HepG2 (cell line): ENCODE results near the gene FDXACB1. TPM values are rescaled to one million over a fixed set of nuclear protein-coding genes. Genes with fewer than 3 reads are reported as not detected.

Experiments used
- ATF7 ChIP-seq, 2 experiments: fragments of 450-650 bp in 1 of 2; sonication (generic) in 1 of 2; formaldehyde crosslinking in 1 of 2; IDR thresholded peaks; 2 replicates each; pipeline versions ENCODE4 v1.4.0 to v1.6.1; 2016 to 2020; ENCODE audit warnings: antibody characterized with exemption in 1 of 2, mild to moderate bottlenecking in 1 of 2, missing genetic modification reagents in 1 of 2
- GLI4 ChIP-seq: sonication (generic); formaldehyde crosslinking; IDR thresholded peaks from 2 replicates; pipeline ENCODE4 v1.5.1; 2020; ENCODE audit warnings: missing genetic modification reagents, mild to moderate bottlenecking, moderate library complexity, borderline replicate concordance
- HNRNPUL1 ChIP-seq: fragments of 200-400 bp; formaldehyde crosslinking; IDR thresholded peaks from 2 replicates; pipeline ENCODE4 v1.6.1; 2017; ENCODE audit warnings: low read depth, mild to moderate bottlenecking, low read length, moderate library complexity
- PHF20 ChIP-seq: sonication (generic); formaldehyde crosslinking; IDR thresholded peaks from 2 replicates; pipeline ENCODE4 v1.5.0; 2020; ENCODE audit warnings: mild to moderate bottlenecking, missing genetic modification reagents
- RARA ChIP-seq: IDR thresholded peaks from 2 replicates; pipeline ENCODE4 v1.6.1; 2016; ENCODE audit warnings: missing genetic modification reagents, missing compliant biosample characterization
- RELA ChIP-seq: sonication (generic); formaldehyde crosslinking; IDR thresholded peaks from 2 replicates; pipeline ENCODE4 v1.4.0; 2020; ENCODE audit warnings: missing genetic modification reagents
- SP4 ChIP-seq: sonication (generic); formaldehyde crosslinking; IDR thresholded peaks from 2 replicates; pipeline ENCODE4 v1.8.1; 2023; ENCODE audit warnings: mild to moderate bottlenecking, missing genetic modification reagents
- TEF ChIP-seq: sonication (generic); formaldehyde crosslinking; IDR thresholded peaks from 2 replicates; pipeline ENCODE4 v1.5.0; 2020; ENCODE audit warnings: missing genetic modification reagents
- ZBTB42 ChIP-seq: sonication (generic); formaldehyde crosslinking; IDR thresholded peaks from 2 replicates; pipeline ENCODE4 v1.5.0; 2020; ENCODE audit warnings: mild to moderate bottlenecking, missing genetic modification reagents
- ZNF33A ChIP-seq: sonication (generic); formaldehyde crosslinking; IDR thresholded peaks from 2 replicates; pipeline ENCODE4 v1.5.1; 2020; ENCODE audit warnings: missing genetic modification reagents, mild to moderate bottlenecking, moderate library complexity, borderline replicate concordance
- ZNF556 ChIP-seq: sonication (generic); formaldehyde crosslinking; IDR thresholded peaks from 2 replicates; pipeline ENCODE4 v1.4.0; 2020; ENCODE audit warnings: mild to moderate bottlenecking, missing genetic modification reagents, borderline replicate concordance
- ZNF841 ChIP-seq: sonication (generic); formaldehyde crosslinking; IDR thresholded peaks from 2 replicates; pipeline ENCODE4 v1.8.1; 2023; ENCODE audit warnings: missing genetic modification reagents, borderline replicate concordance
- polyA plus RNA-seq, 8 experiments: library from polyadenylated mRNA; depleted of rRNA in 3 of 8; stranded (reverse) in 7 of 8; unstranded in 1 of 8; fragments of >200 nt; fragmentation: Illumina TruSeq in 4 of 8; extraction: Trizol in 4 of 8; gene quantifications; 2 replicates each; pipeline versions ENCODE4 v1.2.1 to v1.2.3, GENCODE V29; 2011 to 2016; ENCODE audit warnings: low read depth in 4 of 8, missing spikeins in 1 of 8, mixed read lengths in 1 of 8; ENCODE audit not compliant: insufficient read depth in 1 of 8
- total RNA-seq, 5 experiments: library from RNA; depleted of rRNA; stranded (reverse); fragments of >200 nt; fragmentation: Illumina TruSeq; extraction: Trizol; gene quantifications; 2 replicates each; pipeline ENCODE4 v1.2.3, GENCODE V29; 2016; ENCODE audit warnings: low read depth in 1 of 5
- TF ChIP-seq, protein P1 (sequence below), 2 experiments: fragments of 450-650 bp in 1 of 2; sonication (generic) in 1 of 2; formaldehyde crosslinking; IDR thresholded peaks; 2 replicates each; pipeline versions ENCODE4 v1.5.0 to v1.8.0; 2020 to 2022; ENCODE audit warnings: mild to moderate bottlenecking in 1 of 2, missing genetic modification reagents in 1 of 2
- TF ChIP-seq, protein P2 (sequence below): sonication (generic); formaldehyde crosslinking; IDR thresholded peaks from 2 replicates; pipeline ENCODE4 v1.5.0; 2020; ENCODE audit warnings: mild to moderate bottlenecking, missing genetic modification reagents, borderline replicate concordance
- TF ChIP-seq, protein P3 (sequence below): sonication (generic); formaldehyde crosslinking; IDR thresholded peaks from 2 replicates; pipeline ENCODE4 v1.4.0; 2020; ENCODE audit warnings: mild to moderate bottlenecking, missing genetic modification reagents
- TF ChIP-seq, protein P4 (sequence below): sonication (generic); formaldehyde crosslinking; IDR thresholded peaks from 2 replicates; pipeline ENCODE4 v1.4.0; 2020; ENCODE audit warnings: missing genetic modification reagents
- TF ChIP-seq, protein P5 (sequence below): sonication (generic); formaldehyde crosslinking; conservative IDR thresholded peaks from 2 replicates; pipeline ENCODE4 v1.8.0; 2022; ENCODE audit warnings: missing genetic modification reagents

Gene FDXACB1
- total and polyA plus RNA-seq, 2 of the 13 experiments (the other 11 are each of a cell fraction or from before 2014, with no cell fraction given), result 1.1 to 3.4 TPM

DNA sequence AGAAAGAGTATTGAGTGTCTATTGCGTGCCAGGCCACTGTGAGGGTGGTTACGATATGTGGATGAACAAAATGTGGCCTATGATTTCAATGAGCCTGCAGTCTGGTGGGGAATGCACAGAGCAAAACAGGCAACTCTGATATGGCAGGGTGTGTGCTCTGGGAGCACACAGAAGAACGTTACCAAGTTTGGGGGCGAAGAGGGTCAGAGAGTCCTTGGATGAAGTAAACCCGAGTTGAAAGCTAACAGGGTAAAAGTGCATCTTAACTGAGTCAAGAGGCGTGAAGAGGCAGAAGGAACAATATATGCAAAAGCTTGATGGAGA is 634 bp upstream of the FDXACB1 start (continued):
- TF ChIP-seq PHF20 (CRISPR knock-in tag) (no peak), SP4 (CRISPR knock-in tag) (no peak), TEF (CRISPR knock-in tag) (no peak), ZNF33A (CRISPR knock-in tag) (no peak), ZNF556 (no peak), GLI4 (CRISPR knock-in tag) (0 out of 2 replicates have a peak, but pooled peaks have one; percentile 12), ATF7 (IDR thresholded peaks at IDR 0.05) (no peak), ATF7 (CRISPR knock-in tag; IDR thresholded peaks at IDR 0.05) (no peak), ZNF841 (CRISPR knock-in tag) (no peak), RELA (CRISPR knock-in tag) (no peak), HNRNPUL1 (no peak), ZBTB42 (no peak), RARA (no peak)
- TF ChIP-seq, protein P1, sequence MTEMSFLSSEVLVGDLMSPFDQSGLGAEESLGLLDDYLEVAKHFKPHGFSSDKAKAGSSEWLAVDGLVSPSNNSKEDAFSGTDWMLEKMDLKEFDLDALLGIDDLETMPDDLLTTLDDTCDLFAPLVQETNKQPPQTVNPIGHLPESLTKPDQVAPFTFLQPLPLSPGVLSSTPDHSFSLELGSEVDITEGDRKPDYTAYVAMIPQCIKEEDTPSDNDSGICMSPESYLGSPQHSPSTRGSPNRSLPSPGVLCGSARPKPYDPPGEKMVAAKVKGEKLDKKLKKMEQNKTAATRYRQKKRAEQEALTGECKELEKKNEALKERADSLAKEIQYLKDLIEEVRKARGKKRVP (CRISPR knock-in tag; IDR thresholded peaks at IDR 0.05), result no peak; a peak in 1 of 4 replicates
- TF ChIP-seq, protein P2, sequence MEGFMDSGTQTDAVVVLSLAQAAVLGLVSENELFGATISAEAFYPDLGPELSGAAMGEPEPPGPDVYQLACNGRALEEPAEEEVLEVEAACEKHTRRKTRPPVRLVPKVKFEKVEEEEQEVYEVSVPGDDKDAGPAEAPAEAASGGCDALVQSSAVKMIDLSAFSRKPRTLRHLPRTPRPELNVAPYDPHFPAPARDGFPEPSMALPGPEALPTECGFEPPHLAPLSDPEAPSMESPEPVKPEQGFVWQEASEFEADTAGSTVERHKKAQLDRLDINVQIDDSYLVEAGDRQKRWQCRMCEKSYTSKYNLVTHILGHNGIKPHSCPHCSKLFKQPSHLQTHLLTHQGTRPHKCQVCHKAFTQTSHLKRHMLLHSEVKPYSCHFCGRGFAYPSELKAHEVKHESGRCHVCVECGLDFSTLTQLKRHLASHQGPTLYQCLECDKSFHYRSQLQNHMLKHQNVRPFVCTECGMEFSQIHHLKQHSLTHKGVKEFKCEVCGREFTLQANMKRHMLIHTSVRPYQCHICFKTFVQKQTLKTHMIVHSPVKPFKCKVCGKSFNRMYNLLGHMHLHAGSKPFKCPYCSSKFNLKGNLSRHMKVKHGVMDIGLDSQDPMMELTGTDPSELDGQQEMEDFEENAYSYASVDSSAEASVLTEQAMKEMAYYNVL, result 0 out of 2 replicates have a peak, but pooled peaks have one; percentile 7
- TF ChIP-seq, protein P3, sequence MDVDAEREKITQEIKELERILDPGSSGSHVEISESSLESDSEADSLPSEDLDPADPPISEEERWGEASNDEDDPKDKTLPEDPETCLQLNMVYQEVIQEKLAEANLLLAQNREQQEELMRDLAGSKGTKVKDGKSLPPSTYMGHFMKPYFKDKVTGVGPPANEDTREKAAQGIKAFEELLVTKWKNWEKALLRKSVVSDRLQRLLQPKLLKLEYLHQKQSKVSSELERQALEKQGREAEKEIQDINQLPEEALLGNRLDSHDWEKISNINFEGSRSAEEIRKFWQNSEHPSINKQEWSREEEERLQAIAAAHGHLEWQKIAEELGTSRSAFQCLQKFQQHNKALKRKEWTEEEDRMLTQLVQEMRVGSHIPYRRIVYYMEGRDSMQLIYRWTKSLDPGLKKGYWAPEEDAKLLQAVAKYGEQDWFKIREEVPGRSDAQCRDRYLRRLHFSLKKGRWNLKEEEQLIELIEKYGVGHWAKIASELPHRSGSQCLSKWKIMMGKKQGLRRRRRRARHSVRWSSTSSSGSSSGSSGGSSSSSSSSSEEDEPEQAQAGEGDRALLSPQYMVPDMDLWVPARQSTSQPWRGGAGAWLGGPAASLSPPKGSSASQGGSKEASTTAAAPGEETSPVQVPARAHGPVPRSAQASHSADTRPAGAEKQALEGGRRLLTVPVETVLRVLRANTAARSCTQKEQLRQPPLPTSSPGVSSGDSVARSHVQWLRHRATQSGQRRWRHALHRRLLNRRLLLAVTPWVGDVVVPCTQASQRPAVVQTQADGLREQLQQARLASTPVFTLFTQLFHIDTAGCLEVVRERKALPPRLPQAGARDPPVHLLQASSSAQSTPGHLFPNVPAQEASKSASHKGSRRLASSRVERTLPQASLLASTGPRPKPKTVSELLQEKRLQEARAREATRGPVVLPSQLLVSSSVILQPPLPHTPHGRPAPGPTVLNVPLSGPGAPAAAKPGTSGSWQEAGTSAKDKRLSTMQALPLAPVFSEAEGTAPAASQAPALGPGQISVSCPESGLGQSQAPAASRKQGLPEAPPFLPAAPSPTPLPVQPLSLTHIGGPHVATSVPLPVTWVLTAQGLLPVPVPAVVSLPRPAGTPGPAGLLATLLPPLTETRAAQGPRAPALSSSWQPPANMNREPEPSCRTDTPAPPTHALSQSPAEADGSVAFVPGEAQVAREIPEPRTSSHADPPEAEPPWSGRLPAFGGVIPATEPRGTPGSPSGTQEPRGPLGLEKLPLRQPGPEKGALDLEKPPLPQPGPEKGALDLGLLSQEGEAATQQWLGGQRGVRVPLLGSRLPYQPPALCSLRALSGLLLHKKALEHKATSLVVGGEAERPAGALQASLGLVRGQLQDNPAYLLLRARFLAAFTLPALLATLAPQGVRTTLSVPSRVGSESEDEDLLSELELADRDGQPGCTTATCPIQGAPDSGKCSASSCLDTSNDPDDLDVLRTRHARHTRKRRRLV, result no peak
- TF ChIP-seq, protein P4, sequence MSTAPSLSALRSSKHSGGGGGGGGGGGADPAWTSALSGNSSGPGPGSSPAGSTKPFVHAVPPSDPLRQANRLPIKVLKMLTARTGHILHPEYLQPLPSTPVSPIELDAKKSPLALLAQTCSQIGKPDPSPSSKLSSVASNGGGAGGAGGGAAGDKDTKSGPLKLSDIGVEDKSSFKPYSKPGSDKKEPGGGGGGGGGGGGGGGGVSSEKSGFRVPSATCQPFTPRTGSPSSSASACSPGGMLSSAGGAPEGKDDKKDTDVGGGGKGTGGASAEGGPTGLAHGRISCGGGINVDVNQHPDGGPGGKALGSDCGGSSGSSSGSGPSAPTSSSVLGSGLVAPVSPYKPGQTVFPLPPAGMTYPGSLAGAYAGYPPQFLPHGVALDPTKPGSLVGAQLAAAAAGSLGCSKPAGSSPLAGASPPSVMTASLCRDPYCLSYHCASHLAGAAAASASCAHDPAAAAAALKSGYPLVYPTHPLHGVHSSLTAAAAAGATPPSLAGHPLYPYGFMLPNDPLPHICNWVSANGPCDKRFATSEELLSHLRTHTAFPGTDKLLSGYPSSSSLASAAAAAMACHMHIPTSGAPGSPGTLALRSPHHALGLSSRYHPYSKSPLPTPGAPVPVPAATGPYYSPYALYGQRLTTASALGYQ (CRISPR knock-in tag), result no peak
- TF ChIP-seq, protein P5, sequence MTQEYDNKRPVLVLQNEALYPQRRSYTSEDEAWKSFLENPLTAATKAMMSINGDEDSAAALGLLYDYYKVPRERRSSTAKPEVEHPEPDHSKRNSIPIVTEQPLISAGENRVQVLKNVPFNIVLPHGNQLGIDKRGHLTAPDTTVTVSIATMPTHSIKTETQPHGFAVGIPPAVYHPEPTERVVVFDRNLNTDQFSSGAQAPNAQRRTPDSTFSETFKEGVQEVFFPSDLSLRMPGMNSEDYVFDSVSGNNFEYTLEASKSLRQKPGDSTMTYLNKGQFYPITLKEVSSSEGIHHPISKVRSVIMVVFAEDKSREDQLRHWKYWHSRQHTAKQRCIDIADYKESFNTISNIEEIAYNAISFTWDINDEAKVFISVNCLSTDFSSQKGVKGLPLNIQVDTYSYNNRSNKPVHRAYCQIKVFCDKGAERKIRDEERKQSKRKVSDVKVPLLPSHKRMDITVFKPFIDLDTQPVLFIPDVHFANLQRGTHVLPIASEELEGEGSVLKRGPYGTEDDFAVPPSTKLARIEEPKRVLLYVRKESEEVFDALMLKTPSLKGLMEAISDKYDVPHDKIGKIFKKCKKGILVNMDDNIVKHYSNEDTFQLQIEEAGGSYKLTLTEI (CRISPR knock-in tag), result no peak
